K562 (cell line): ENCODE measurements around the gene S100A1. TPM values are rescaled to one million over a fixed set of nuclear protein-coding genes. Genes with fewer than 3 reads are reported as not detected.

ENCODE experiments used
- CREBBP ChIP-seq: IDR thresholded peaks from one replicate; pipeline ENCODE4 v1.6.1; 2012; ENCODE audit warnings: low read depth, mild to moderate bottlenecking, control low read depth, inconsistent platforms, low read length
- E2F8 ChIP-seq: fragments of 450-650 bp; IDR thresholded peaks from 2 replicates; pipeline ENCODE4 v1.7.1; 2018; ENCODE audit warnings: mild to moderate bottlenecking, low read depth; ENCODE audit not compliant: partially characterized antibody
- GTF2F1 ChIP-seq: IDR thresholded peaks from 2 replicates; pipeline ENCODE4 v1.6.1; 2011; ENCODE audit warnings: low read depth, low read length, improper control_type of control experiment
- KDM2B ChIP-seq: fragments of 250-450 bp; sonication (Bioruptor Pico); IDR thresholded peaks from 2 replicates; pipeline ENCODE4 v1.8.0; 2021; ENCODE audit warnings: mild to moderate bottlenecking, moderate library complexity
- KLF13 ChIP-seq: fragments of 450-650 bp; IDR thresholded peaks from 2 replicates; pipeline ENCODE4 v1.6.1; 2016; ENCODE audit warnings: missing genetic modification characterization, low read depth, mild to moderate bottlenecking, missing compliant biosample characterization, moderate library complexity, borderline replicate concordance
- L3MBTL2 ChIP-seq: fragments of 450-650 bp; IDR thresholded peaks from 2 replicates; pipeline ENCODE4 v1.6.1; 2016; ENCODE audit warnings: mild to moderate bottlenecking, moderate library complexity
- MAFK ChIP-seq: IDR thresholded peaks from 2 replicates; pipeline ENCODE4 v1.6.1; 2011; ENCODE audit warnings: low read length, improper control_type of control experiment
- NBN ChIP-seq: fragments of 450-650 bp; IDR thresholded peaks from 2 replicates; pipeline ENCODE4 v1.6.1; 2016; ENCODE audit warnings: low read depth, mild to moderate bottlenecking
- POLR2AphosphoS5 ChIP-seq: IDR thresholded peaks from 2 replicates; pipeline ENCODE4 v1.6.1; 2011; ENCODE audit warnings: mild to moderate bottlenecking, low read depth, low read length, moderate library complexity; ENCODE audit not compliant: control insufficient read depth, insufficient read depth
- PPARD ChIP-seq: fragments of 250-450 bp; sonication (Bioruptor Pico); IDR thresholded peaks from 2 replicates; pipeline ENCODE4 v1.8.0; 2022; ENCODE audit warnings: inconsistent platforms, mild to moderate bottlenecking, moderate library complexity
- TBL1XR1 ChIP-seq, 2 experiments: IDR thresholded peaks; 2 replicates each; pipeline ENCODE4 v1.6.1; 2012; ENCODE audit warnings: improper control_type of control experiment in 2 of 2, low read length in 2 of 2, mild to moderate bottlenecking in 1 of 2
- TSC22D4 ChIP-seq: fragments of 450-650 bp; IDR thresholded peaks from 2 replicates; pipeline ENCODE4 v1.6.1; 2016; ENCODE audit warnings: missing genetic modification characterization, missing biosample characterization, control low read depth
- ZBTB5 ChIP-seq: fragments of 450-650 bp; IDR thresholded peaks from 2 replicates; pipeline ENCODE4 v1.6.1; 2017; ENCODE audit warnings: antibody characterized with exemption
- ZNF24 ChIP-seq: fragments of 450-650 bp; IDR thresholded peaks from 2 replicates; pipeline ENCODE4 v1.6.1; 2016
- polyA plus RNA-seq, 8 experiments: library from polyadenylated mRNA; depleted of rRNA in 4 of 8; stranded (reverse) in 5 of 8; unstranded in 3 of 8; fragments of >200 nt; fragmentation: Nextera tagmentation in 2 of 8; fragmentation: Illumina TruSeq in 1 of 8; extraction: Ambion mirVana in 2 of 8; extraction: Trizol in 1 of 8; gene quantifications; 2 replicates each; pipeline versions ENCODE4 v1.2.1 to v1.2.3, GENCODE V29; 2011 to 2014; ENCODE audit warnings: inconsistent platforms in 1 of 8, missing spikeins in 1 of 8
- total RNA-seq, 7 experiments: library from RNA; depleted of rRNA in 6 of 7; stranded (reverse); fragments of >200 nt in 6 of 7; fragmentation: Illumina TruSeq in 2 of 7; extraction: Trizol in 2 of 7; gene quantifications; 2 replicates each; pipeline versions ENCODE4 v1.2.1 to v1.2.3, GENCODE V29; 2011 to 2021; ENCODE audit warnings: low replicate concordance in 1 of 7
- TF ChIP-seq, protein P1 (sequence below): sonication (generic); formaldehyde crosslinking; IDR thresholded peaks from 2 replicates; pipeline ENCODE4 v1.8.0; 2023; ENCODE audit warnings: missing genetic modification reagents, mild to moderate bottlenecking, borderline replicate concordance
- TF ChIP-seq, protein P2 (sequence below): sonication (generic); formaldehyde crosslinking; IDR thresholded peaks from 2 replicates; pipeline ENCODE4 v1.8.0; 2023; ENCODE audit warnings: mild to moderate bottlenecking, missing genetic modification reagents

S100A1 gene
- total and polyA plus RNA-seq, 9 of the 15 experiments (the other 6 are each of a cell fraction or from before 2014, with no cell fraction given) = 0.44 to 30.1 (median 12.7) TPM

GRCh38 chr1:153670859-153671627 is 42.8 kb downstream of the S100A1 start, which contains the start of gene ILF2 (continued):
- peak; percentile 75; the same call in 1 of the 2 replicates for TF ChIP-seq KLF13 (tag)
- peak; percentile 95 for TF ChIP-seq POLR2AphosphoS5
- TF ChIP-seq, protein P1, sequence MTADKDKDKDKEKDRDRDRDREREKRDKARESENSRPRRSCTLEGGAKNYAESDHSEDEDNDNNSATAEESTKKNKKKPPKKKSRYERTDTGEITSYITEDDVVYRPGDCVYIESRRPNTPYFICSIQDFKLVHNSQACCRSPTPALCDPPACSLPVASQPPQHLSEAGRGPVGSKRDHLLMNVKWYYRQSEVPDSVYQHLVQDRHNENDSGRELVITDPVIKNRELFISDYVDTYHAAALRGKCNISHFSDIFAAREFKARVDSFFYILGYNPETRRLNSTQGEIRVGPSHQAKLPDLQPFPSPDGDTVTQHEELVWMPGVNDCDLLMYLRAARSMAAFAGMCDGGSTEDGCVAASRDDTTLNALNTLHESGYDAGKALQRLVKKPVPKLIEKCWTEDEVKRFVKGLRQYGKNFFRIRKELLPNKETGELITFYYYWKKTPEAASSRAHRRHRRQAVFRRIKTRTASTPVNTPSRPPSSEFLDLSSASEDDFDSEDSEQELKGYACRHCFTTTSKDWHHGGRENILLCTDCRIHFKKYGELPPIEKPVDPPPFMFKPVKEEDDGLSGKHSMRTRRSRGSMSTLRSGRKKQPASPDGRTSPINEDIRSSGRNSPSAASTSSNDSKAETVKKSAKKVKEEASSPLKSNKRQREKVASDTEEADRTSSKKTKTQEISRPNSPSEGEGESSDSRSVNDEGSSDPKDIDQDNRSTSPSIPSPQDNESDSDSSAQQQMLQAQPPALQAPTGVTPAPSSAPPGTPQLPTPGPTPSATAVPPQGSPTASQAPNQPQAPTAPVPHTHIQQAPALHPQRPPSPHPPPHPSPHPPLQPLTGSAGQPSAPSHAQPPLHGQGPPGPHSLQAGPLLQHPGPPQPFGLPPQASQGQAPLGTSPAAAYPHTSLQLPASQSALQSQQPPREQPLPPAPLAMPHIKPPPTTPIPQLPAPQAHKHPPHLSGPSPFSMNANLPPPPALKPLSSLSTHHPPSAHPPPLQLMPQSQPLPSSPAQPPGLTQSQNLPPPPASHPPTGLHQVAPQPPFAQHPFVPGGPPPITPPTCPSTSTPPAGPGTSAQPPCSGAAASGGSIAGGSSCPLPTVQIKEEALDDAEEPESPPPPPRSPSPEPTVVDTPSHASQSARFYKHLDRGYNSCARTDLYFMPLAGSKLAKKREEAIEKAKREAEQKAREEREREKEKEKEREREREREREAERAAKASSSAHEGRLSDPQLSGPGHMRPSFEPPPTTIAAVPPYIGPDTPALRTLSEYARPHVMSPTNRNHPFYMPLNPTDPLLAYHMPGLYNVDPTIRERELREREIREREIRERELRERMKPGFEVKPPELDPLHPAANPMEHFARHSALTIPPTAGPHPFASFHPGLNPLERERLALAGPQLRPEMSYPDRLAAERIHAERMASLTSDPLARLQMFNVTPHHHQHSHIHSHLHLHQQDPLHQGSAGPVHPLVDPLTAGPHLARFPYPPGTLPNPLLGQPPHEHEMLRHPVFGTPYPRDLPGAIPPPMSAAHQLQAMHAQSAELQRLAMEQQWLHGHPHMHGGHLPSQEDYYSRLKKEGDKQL = no peak
- TF ChIP-seq PPARD (CRISPR knock-in tag) = no peak
- peak; percentile 48; the same call in 1 of the 2 replicates for TF ChIP-seq KDM2B (CRISPR knock-in tag)
- no peak; the same call in 1 of the 2 replicates for TF ChIP-seq NBN
- no peak for TF ChIP-seq CREBBP
- TF ChIP-seq MAFK = 0 out of 2 replicates have a peak, but pooled peaks have one; percentile 21
- TF ChIP-seq L3MBTL2 = peak; percentile 68
- no peak for TF ChIP-seq TSC22D4 (tag)
- TF ChIP-seq GTF2F1 = peak; percentile 24; the same call in 1 of the 2 replicates
- TF ChIP-seq, protein P2, sequence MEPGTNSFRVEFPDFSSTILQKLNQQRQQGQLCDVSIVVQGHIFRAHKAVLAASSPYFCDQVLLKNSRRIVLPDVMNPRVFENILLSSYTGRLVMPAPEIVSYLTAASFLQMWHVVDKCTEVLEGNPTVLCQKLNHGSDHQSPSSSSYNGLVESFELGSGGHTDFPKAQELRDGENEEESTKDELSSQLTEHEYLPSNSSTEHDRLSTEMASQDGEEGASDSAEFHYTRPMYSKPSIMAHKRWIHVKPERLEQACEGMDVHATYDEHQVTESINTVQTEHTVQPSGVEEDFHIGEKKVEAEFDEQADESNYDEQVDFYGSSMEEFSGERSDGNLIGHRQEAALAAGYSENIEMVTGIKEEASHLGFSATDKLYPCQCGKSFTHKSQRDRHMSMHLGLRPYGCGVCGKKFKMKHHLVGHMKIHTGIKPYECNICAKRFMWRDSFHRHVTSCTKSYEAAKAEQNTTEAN = no peak; the same call in 1 of the 2 replicates
- peak in 1 of 2 experiments; percentile 98; a peak in 3 of 4 replicates for TF ChIP-seq TBL1XR1 (IDR thresholded peaks at IDR 0.05; ENCODE audit: low read length in 2 of 2)
- peak; percentile 76 for TF ChIP-seq ZBTB5
- TF ChIP-seq E2F8 = no peak
- peak; percentile 89 for TF ChIP-seq ZNF24
